Fibroblast of upper back skin (primary cell): ENCODE data around the gene ZMYND15.

Experiments
- DNase-seq: peaks from one replicate; pipeline ENCODE4 v3.0.0-alpha.2; 2013

ZMYND15 gene

DNA sequence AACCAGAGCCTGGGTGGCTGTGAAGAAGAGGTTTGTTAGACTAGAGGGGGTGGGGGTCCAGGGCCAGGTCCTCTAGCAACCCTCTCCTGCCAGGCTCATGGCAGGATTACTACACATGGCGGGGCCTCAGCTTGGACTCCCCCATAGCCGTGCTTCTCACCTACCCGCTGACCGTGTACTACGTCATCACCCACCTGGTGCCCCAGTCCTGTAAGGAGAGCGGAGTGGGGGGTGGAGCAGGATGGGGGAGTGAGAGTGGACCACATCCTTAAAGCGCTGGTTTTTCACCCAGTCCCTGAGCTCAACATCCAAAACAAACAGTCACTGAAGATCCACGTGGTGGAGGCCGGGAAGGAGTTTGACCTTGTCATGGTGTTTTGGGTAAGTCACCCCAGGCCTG lies 4.3 kb downstream of the ZMYND15 start:
- no peak for DNase-seq

DNA sequence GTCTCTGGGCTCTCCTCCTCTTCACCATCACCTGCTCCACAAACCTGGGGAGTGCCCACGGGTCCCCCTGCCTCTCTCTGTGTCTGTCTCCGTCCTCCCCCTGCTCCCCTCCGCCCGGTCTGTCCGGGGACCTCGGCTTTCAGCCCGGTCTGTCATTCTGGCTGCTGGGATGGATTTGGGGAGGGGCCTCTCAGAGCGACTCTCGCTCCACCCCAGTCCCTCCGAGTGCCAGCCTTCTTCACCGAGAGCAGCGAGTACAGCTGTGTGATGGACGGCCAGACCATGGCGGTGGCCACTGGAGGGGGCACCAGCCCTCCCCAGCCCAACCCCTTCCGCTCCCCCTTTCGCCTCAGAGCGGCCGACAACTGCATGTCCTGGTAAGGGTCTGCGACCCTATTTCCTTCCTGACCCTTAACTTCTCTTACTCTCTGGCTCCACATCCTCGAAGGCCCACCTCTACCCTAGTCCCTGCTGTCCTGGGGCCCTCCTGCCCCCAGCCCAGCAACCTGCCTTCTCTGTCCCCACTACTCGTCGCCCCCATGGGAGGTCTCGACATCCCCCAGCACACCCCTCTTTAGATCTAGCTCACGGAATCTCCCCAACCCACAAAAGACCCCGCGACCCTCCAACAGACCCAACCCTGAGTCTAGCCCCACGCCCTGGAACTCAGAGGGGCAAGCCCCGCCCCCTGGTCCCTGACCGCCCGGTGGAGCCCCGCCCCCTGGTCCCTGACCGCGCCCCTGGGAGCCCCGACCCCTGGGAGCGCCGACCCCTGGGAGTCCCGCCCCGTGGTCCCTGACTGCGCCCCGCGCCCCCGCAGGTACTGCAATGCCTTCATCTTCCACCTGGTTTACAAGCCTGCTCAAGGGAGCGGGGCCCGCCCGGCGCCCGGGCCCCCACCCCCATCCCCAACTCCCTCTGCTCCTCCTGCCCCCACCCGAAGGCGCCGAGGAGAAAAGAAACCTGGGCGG lies 5.7 kb downstream of the ZMYND15 start:
- DNase-seq = no peak

DNA sequence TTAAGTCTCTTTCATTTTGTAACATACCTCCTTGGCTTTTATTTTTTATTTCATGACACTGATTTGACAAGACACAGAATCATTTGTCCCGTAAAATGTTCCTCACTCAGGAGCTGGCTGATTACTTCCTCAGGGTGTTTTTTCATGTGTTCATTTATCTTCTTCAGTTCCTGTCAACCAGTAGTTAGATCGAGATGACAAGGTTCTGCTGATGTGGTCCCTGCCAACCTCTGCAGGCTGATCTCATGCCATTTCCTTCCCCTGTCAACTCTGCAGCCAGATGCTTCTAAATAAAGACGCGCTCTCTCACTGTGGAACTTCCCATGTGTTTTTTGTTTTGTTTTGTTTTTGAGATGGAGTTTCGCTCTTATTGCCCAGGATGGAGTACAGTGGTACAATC lies 8.2 kb downstream of the ZMYND15 start:
- no peak for DNase-seq

DNA sequence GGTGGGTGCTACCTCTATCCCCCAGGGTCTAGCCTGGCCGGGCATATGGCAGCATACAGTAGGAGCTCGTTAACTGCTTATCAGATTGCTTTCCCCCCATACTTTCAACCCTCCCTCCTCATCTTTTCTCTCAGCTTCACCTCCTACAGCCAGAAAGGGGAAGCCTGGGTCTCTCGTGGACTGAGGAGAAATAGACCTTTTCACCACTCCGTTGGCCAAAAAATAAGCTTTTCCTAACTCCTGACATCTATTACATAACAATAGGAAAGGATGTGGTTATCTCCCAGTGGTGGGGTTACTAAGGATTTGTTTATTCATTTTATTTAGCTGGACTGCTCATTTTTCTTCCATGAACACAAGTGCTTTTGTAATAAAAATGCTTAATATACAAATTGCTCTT lies 9.1 kb downstream of the ZMYND15 start:
- no peak for DNase-seq

DNA sequence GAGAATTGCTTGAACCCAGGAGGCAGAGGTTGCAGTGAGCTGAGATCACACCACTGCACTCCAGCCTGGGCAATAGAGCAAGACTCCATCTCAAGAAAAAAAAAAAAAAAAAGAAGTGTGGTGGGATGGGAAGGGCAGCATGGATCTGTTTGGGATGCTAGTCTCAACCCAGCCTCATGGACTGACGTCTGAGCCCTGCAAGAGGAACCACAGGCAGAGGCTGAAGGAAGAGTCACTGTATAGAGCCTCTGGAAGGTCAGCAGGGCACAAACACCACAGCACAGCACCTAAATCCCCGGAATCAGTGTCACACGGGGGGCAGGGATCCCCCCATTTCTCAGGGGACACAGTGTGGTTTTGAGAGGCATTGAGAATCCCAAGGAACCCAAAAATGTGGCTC lies 11.0 kb downstream of the ZMYND15 start:
- no peak for DNase-seq

DNA sequence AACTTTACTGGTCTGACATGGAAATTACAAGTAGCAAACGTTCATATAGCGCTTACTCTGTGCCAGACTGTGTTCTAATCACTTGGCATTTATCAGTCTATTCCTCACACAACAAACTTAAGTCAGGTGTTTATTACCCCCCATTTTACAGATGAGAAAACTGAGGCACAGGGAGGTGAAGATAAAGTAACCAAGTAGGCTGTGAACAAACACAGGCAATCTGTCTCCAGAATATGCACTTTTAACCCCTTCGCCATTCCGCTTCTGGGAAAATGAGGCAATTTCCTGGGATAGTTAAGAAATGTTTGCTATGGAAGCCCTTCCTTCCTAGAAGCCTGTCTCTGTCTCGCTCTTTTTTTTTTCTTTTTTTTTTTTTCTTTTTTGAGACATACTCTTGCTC lies 12.3 kb downstream of the ZMYND15 start:
- DNase-seq = no peak

DNA sequence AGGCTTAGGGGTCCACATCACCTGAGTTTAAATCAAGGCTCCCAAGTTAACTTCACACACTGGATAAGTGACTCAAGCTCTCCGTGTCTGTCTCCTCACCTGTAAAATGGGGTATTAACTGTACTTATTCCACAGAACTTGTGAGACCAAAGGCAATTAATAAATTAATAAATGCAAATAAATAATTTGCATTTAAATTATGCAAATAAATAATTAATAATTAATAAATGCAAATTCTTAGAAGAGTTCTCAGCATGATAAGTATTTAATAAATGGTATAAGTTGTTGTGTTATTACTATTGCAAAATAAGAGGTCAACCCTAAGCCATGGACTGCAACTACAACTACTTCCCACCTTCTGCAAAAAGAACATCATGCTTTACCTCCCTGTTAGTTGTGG lies 13.8 kb downstream of the ZMYND15 start:
- DNase-seq = no peak

DNA sequence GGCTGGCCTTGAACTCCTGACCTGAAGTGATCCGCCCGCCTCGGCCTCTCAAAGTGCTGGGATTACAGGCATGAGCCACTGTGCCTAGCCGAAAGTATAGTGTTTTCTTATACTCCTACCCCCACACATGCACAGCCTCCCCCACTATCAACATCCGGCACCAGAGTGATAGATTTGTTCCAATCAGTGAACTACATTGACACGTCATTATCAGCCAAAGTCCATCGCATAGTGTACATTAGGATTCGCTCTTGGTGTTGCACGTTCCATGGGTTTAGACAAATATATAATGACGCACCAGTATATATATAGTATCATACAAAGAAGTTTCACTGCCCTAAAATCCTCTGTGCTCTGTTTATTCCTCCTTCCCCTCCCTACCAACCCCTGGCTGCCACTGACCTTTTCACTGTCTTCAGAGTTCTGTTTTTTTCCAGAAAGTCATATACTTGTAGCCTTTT lies 20.2 kb downstream of the ZMYND15 start:
- no peak for DNase-seq

DNA sequence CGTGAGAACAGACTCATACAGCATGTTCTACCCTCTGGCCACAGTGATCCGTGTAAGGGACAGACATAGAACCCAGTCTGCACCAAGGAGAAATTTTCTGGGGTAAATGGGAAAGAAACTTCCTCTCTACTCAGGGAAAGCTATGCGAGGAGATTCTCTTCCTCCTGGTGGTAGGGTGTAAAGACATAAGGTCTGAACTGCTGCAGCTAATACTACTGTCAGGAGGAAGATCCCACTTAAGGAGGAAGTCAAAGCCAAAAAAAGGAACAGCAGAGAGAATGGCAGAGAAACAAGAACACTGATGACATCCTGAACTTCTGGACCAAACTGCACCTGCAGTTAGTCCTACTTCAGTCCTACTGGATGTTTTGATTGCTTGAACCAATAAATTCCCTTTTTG lies 25.0 kb downstream of the ZMYND15 start:
- no peak for DNase-seq

DNA sequence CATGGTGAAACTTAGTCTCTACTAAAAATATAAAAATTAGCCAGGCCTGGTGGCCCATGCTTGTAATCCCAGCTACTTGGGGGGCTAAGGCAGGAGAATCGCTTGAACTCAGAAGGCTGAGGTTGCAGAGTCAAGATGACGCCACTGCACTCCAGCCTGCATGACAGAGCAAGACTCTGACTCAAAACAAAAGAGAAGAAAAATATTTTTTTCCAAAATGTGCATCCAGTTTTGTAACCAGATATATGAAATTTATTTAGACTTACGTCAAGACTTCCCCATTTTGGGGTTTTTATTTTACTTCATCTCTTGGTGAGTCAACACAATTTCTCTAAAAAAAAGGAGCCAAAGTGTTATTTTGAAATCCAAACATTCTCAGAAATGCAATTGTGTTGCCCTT lies 26.6 kb downstream of the ZMYND15 start:
- DNase-seq = no peak

DNA sequence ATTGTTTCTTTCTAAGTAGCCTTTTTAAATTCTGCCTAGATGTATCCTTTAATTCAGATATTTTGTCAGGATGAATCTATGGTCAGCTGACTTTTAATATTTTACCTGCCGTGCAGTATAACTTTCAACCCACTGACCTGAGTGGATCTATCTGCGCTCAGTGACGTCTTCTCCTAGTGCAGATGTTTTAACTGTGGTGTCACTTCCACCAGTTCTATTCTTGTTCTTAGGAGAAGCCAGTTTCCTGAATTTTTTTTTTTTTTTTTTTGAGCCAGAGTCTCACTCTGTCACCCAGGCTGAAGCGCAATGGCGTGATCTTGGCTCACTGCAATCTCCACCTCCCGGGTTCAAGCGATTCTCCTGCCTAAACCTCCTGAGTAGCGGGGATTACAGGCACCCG lies 27.1 kb downstream of the ZMYND15 start:
- no peak for DNase-seq

DNA sequence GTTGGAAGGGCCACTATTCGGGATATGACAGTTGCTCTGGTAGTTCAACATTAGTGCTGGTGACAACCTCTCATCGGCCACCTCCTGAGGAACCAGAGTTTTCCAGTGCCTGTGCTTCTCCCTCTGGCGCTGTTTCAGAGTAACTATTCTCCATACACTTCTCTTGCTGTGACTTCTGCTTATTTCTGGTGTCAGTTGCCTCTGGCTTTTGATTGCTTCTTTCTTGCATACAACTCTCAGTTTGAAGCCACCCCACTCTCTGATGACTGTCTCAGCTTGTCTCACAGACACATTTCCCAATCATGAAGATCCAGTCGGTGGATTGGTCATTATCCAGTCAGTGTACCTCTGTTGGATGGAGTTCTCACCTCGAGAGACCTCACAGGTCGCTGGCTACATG lies 28.7 kb downstream of the ZMYND15 start:
- no peak for DNase-seq

DNA sequence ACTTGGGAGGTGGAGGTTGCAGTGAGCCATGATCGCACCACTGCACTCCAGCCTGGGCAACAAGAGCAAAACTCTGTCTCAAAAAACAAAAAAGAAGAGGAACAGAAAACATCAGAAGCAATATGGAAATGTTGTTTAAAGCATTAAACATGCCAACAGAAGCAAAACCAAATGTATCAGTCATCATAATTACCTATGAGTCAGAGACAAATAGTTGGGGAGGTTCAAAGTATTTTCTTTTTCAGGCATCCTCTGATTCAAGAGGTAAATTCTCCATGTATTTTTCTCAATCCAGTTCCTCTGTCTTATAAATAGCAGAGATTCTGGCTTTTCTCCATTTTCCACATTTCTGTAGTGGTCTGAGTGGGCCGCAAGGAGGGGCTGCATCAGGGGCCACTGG lies 30.0 kb downstream of the ZMYND15 start:
- DNase-seq = peak; percentile 15

DNA sequence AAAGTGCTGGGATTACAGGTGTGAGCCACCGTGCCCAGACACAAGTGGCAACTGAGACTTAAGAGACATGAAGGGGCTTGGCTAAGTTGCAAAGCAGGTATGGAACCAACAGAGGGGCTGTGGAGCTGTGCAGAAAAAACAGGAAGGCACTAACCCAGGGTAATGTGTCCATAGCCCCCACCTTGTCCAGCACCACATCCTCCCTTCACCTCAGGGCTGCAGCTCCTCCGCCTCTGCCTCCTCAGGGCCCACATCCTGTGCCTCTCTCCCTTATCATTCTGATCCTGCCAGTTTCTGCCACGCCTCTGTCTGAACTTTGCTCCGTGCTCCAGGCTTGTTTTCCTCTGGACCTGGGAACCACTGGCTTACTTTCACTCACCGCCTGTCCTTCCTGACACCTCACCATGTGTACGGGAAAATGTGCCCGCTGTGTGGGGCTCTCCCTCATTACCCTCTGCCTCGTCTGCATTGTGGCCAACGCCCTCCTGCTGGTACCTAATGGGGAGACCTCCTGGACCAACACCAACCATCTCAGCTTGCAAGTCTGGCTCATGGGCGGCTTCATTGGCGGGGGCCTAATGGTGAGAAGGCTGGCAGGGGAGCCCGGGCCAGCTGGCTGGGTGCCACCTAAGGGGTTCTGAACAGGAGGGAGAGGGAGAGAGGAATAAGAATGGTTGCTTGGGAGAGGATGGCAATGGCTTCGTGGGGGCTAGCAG lies 32.0 kb downstream of the ZMYND15 start, which contains the start of gene TM4SF5:
TSS of gene TM4SF5 (plus strand) at position 368 of the 716 bp plus-strand sequence. CDS start at position 405, 37 bp downstream.
- DNase-seq = no peak

DNA sequence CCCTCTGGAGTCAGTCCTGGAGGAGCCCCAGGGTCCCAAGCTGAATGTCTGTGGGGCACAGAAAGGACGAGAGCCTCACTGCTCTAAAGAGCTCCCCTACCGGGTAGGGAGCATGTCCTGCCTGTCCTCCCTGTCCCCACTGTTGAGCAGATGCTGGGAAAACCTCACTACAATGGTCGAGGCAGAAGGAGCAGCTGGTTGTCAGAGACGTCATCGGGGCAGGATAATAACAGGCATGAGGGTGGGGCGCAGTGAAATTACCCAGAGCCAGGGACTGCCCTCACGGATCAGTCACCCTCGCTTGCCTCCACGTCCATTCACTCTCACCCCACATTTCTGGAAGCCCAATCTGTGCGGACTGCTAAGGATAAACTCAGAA lies 32.6 kb downstream of the ZMYND15 start:
- DNase-seq = no peak

DNA sequence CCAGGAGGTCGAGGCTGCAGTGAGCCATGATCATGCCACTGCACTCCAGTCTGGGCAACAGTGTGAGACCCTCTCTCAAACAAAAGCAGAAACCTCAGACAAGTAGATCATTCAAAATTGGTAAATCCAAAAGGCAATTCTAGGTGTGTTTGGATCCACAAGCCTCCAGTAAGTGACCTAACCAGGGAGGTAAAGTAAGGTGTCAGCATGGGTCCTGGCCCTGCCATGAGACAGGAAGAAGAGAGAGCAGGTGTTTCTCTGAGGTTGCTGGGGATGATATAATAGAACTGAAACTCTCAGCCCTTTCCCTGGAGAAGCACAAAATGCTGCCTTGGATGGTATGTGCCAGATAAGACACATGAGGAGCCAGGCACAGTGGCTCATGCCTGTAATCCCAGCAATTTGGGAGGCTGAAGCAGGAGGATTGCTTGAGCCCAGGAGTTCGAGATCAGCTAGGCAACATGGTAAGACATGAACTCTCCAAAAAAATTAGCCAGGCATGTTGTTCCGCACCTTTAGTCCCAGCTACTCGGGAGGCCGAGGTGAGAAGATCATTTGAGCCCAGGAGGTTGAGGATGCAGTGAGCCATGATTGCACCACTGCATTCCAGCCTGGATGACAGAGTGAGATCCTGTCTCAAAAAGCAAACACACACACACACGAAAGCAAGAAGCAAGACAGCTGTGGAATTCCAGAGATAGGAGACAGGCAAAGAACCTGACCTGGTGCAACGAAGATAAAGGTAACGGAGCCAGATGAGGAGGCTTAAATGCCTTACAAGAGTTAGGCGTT lies 38.5 kb downstream of the ZMYND15 start:
- DNase-seq = no peak

DNA sequence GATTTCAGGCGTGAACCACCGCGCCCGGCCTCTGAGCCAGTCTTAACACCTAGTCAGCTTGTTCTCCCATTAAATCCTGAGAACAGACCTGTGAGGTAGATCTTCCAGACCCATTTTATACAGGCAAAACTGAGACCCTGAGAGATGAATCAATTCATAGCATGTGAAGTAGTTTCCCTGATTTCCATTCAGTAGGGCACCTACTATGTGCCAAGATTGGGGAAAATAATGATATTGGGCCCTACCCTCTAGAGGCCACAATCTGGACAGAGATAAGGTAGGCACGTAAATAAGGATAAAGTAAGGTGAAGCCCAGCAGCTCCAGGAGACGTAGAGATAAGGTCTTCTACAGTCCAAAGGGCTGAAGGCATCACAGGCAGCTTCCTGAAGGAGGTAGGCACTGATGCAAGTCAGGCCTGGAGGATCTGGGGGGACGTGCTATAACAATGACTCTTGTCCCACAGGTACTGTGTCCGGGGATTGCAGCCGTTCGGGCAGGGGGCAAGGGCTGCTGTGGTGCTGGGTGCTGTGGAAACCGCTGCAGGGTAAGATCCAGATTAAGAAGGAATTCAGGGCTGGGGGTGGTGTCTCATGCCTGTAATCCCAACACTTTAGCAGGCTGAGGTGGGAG lies 40.8 kb downstream of the ZMYND15 start:
- no peak for DNase-seq

DNA sequence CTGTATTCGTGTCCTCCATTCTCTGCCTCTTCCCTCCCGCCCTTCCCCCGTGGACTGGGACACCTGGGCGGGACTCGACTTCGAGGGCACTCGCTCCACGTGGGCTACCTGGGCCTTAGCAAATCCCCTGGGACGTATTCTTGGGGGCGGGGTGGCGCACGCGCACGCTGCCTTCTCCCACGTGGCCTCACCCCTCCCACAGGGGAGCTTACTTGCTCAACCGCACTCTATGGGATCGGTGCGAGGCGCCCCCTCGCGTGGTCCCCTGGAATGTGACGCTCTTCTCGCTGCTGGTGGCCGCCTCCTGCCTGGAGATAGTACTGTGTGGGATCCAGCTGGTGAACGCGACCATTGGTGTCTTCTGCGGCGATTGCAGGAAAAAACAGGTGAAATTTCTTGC lies 43.0 kb downstream of the ZMYND15 start:
- no peak for DNase-seq

DNA sequence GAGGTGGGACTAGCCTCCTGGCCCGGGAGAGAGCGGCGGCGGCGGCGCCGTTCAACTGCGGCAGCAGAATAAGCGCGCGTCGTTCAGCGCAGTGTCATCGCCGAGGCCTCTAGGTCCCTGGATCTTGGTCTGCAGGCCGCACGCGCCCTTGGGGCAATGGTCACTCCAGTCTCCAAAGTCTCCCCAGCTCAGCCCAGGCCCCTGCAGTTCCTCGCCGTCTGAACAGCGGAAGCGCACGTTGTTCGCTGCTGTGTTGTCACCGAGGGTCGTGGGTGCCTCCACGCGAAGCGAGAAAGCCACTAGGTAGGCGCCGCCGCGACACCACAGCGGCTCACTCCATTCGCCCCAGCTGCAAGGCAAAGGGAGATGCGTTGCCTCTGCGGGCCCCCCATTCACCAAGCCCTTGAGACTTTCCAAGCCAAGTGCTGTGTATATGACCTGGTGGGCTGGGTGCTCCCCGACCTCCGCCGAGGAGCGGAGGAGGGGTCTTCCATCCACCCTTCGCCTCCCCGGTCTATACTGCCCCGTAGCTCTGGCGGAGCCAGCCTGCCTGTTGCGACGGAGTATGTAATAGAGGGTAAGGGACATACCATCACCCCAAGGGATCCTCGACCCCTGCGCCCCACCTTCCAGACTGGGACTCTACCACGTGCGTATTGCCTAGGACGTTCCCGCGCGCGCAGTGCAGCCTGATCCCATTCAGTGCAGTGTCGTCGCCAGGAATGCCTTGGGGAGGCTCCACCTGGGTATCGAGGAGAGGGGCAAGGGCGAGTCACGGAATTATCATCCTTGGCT lies 45.9 kb downstream of the ZMYND15 start:
- no peak for DNase-seq

DNA sequence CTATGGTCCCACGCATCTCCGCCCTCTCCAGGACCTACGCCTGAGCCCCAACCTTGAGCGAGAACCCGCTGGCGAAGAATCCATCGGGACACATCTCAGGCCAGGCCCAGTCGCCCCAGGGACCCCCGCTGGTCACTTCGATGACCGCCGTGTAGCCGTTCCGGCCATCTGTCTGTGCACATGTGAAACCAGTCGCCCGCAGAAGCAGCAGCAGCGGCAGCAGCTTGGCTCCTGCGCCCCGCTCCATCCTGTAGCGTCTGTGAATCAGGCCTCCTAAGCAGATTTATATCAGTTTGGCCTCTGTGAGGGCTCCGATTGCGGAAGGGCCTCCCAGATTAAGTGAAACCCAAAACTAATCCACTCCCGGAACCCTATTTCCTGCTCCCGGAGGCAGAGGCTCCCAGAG lies 46.5 kb downstream of the ZMYND15 start, which contains the start of gene VMO1:
TSS of gene VMO1 (minus strand) at position 259 of the 406 bp plus-strand sequence. CDS start at position 247, 12 bp downstream.
- DNase-seq = peak; percentile 19

DNA sequence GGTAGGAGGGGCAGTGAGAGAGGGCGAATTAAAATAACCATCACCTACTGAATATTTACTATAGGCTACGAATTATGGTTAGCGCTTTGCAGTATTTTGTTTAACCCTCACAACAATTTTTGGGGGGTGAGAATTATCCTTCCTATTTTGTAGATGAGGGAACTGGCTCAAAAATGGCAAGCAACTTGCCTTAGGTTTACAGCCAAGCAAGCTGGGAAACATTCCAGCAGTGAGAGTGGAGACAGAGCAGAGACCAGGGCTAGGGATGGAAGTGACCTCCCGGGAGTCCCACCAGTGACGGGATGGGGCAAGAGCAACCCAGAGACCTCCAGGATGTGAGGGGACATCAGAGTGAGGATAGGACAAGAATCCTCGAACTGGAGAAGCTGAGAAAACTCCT lies 46.9 kb downstream of the ZMYND15 start:
- no peak for DNase-seq
